ENCODE measurements around the gene CHST14.

Gene CHST14

GRCh38 chr15:40464595-40465185 lies 6.1 kb upstream of the CHST14 start:
- no peak for DNase-seq
- Mint-ChIP-seq H3K4me1 (peaks cover 14% of the 10 kb centered on the region), H3K27ac (peak overlapping the region; percentile 14), H3K36me3 (ENCODE audit: low read depth) (peaks cover 6% of the 10 kb centered on the region), H3K9me3 (no peaks in the 10 kb centered on the region), H3K4me3 (no peak overlapping the region), H3K27me3 (no peaks in the 10 kb centered on the region)
- no peak for ATAC-seq

- no peak for ATAC-seq
- Mint-ChIP-seq H3K4me1 (peaks cover 18% of the 10 kb centered on the region), H3K27me3 (no peaks in the 10 kb centered on the region), H3K9me3 (no peaks in the 10 kb centered on the region), H3K36me3 (ENCODE audit: low read depth) (peaks cover 6% of the 10 kb centered on the region), H3K27ac (no peak overlapping the region), H3K4me3 (no peak overlapping the region)
- no peak for DNase-seq
Measured at GRCh38 chr15:40465939-40466338, 4.8 kb upstream of the CHST14 start.

- H3K9me3 Mint-ChIP-seq, result no peaks in the 10 kb centered on the region
- ATAC-seq (no peak), DNase-seq (no peak)
- no peak overlapping the region for H3K4me3 Mint-ChIP-seq
- H3K4me1 Mint-ChIP-seq, result peaks cover 20% of the 10 kb centered on the region
- H3K36me3 Mint-ChIP-seq (ENCODE audit: low read depth), result peaks cover 6% of the 10 kb centered on the region
- H3K27ac Mint-ChIP-seq, result peak overlapping the region; percentile 26
- H3K27me3 Mint-ChIP-seq, result no peaks in the 10 kb centered on the region
Measured at GRCh38 chr15:40466426-40467260, 4.1 kb upstream of the CHST14 start.

- DNase-seq (no peak), ATAC-seq (no peak)
- Mint-ChIP-seq H3K4me1 (peaks cover 25% of the 10 kb centered on the region), H3K4me3 (no peak overlapping the region), H3K27me3 (no peaks in the 10 kb centered on the region), H3K27ac (peak overlapping the region; percentile 26), H3K36me3 (ENCODE audit: low read depth) (peaks cover 6% of the 10 kb centered on the region), H3K9me3 (no peaks in the 10 kb centered on the region)
Measured at GRCh38 chr15:40467261-40467615, 3.5 kb upstream of the CHST14 start.

GRCh38 chr15:40468898-40469331 lies 1.9 kb upstream of the CHST14 start:
- H3K27ac Mint-ChIP-seq, result no peak overlapping the region
- H3K4me1 Mint-ChIP-seq, result peaks cover 31% of the 10 kb centered on the region
- peaks cover 6% of the 10 kb centered on the region for H3K36me3 Mint-ChIP-seq (ENCODE audit: low read depth)
- no peaks in the 10 kb centered on the region for H3K27me3 Mint-ChIP-seq
- no peaks in the 10 kb centered on the region for H3K9me3 Mint-ChIP-seq
- no peak overlapping the region for H3K4me3 Mint-ChIP-seq
- DNase-seq (no peak), ATAC-seq (no peak)

- DNase-seq, result no peak
- Mint-ChIP-seq H3K4me1 (peaks cover 29% of the 10 kb centered on the region), H3K36me3 (ENCODE audit: low read depth) (peaks cover 6% of the 10 kb centered on the region), H3K27me3 (no peaks in the 10 kb centered on the region), H3K4me3 (peak overlapping the region; percentile 32), H3K9me3 (no peaks in the 10 kb centered on the region), H3K27ac (peak overlapping the region; percentile 29)
- ATAC-seq, result no peak
Measured at GRCh38 chr15:40469776-40470390, 901 bp upstream of the CHST14 start.

- Mint-ChIP-seq H3K36me3 (ENCODE audit: low read depth) (peaks cover 2% of the 10 kb centered on the region), H3K9me3 (no peaks in the 10 kb centered on the region), H3K27ac (peak overlapping the region; percentile 79), H3K4me3 (peak overlapping the region; percentile 82), H3K27me3 (no peaks in the 10 kb centered on the region), H3K4me1 (peaks cover 24% of the 10 kb centered on the region)
- ATAC-seq (peak; percentile 25), DNase-seq (peak; percentile 24)
Measured at GRCh38 chr15:40471105-40471807, 472 bp downstream of the CHST14 start.

GRCh38 chr15:40471808-40472150 lies 995 bp downstream of the CHST14 start:
- H3K27me3 Mint-ChIP-seq, result no peaks in the 10 kb centered on the region
- peaks cover 2% of the 10 kb centered on the region for H3K36me3 Mint-ChIP-seq (ENCODE audit: low read depth)
- no peaks in the 10 kb centered on the region for H3K9me3 Mint-ChIP-seq
- H3K4me1 Mint-ChIP-seq, result peaks cover 22% of the 10 kb centered on the region
- ATAC-seq, result peak; percentile 23
- H3K4me3 Mint-ChIP-seq, result peak overlapping the region; percentile 82
- peak overlapping the region; percentile 79 for H3K27ac Mint-ChIP-seq
- DNase-seq, result peak; percentile 21

- H3K4me3 Mint-ChIP-seq, result peak overlapping the region; percentile 82
- peak overlapping the region; percentile 79 for H3K27ac Mint-ChIP-seq
- no peak for ATAC-seq
- no peaks in the 10 kb centered on the region for H3K27me3 Mint-ChIP-seq
- no peaks in the 10 kb centered on the region for H3K9me3 Mint-ChIP-seq
- no peak for DNase-seq
- peaks cover 20% of the 10 kb centered on the region for H3K4me1 Mint-ChIP-seq
- peaks cover 2% of the 10 kb centered on the region for H3K36me3 Mint-ChIP-seq (ENCODE audit: low read depth)
Measured at GRCh38 chr15:40472171-40472727, 1.5 kb downstream of the CHST14 start.

GRCh38 chr15:40474581-40474980 lies 3.8 kb downstream of the CHST14 start:
- Mint-ChIP-seq H3K4me3 (no peak overlapping the region), H3K4me1 (peaks cover 19% of the 10 kb centered on the region), H3K9me3 (no peaks in the 10 kb centered on the region), H3K27me3 (no peaks in the 10 kb centered on the region), H3K27ac (no peak overlapping the region), H3K36me3 (ENCODE audit: low read depth) (no peaks in the 10 kb centered on the region)
- no peak for ATAC-seq
- DNase-seq, result no peak

- Mint-ChIP-seq H3K9me3 (no peaks in the 10 kb centered on the region), H3K27ac (no peak overlapping the region), H3K36me3 (ENCODE audit: low read depth) (no peaks in the 10 kb centered on the region), H3K4me3 (no peak overlapping the region), H3K4me1 (peaks cover 2% of the 10 kb centered on the region), H3K27me3 (peaks cover 3% of the 10 kb centered on the region)
- ATAC-seq (no peak), DNase-seq (no peak)
Measured at GRCh38 chr15:40477642-40478327, 7.0 kb downstream of the CHST14 start.

- ATAC-seq, result no peak
- H3K27me3 Mint-ChIP-seq, result peaks cover 3% of the 10 kb centered on the region
Measured at GRCh38 chr15:40479024-40479423, 8.2 kb downstream of the CHST14 start.

GRCh38 chr15:40481341-40482074 lies 10.7 kb downstream of the CHST14 start:
- ATAC-seq (no peak), DNase-seq (no peak)
- no peak overlapping the region for H3K27ac Mint-ChIP-seq
- no peaks in the 10 kb centered on the region for H3K4me1 Mint-ChIP-seq
- H3K9me3 Mint-ChIP-seq, result no peaks in the 10 kb centered on the region
- peaks cover 3% of the 10 kb centered on the region for H3K27me3 Mint-ChIP-seq
- no peaks in the 10 kb centered on the region for H3K36me3 Mint-ChIP-seq (ENCODE audit: low read depth)
- no peak overlapping the region for H3K4me3 Mint-ChIP-seq

More at GRCh38 chr15:40479024-40479423, 8.2 kb downstream of the CHST14 start:
- DNase-seq, result no peak
- Mint-ChIP-seq H3K9me3 (no peaks in the 10 kb centered on the region), H3K36me3 (ENCODE audit: low read depth) (no peaks in the 10 kb centered on the region), H3K4me1 (no peaks in the 10 kb centered on the region), H3K27ac (no peak overlapping the region), H3K4me3 (no peak overlapping the region)
